NCI-H1092 (cell line): ENCODE data around the gene CDCA8.

Experiments
- DNase-seq: peaks from one replicate; lab custom pipeline; 2025; lab: John Stamatoyannopoulos, UW

The CDCA8 gene

GRCh38 chr1:37692078-37692833 is at the start of gene CDCA8:
Gene CDCA8 (plus strand): TSS chr1:37692516. CDS start chr1:37692691, 175 bp downstream.
- peak; percentile 98 for DNase-seq

- no peak for DNase-seq
Observed at GRCh38 chr1:37647281-37647680, 45.0 kb upstream of the CDCA8 start.

- DNase-seq, result no peak
Observed at GRCh38 chr1:37650173-37650572, 42.1 kb upstream of the CDCA8 start.

- DNase-seq, result no peak
Observed at GRCh38 chr1:37650721-37651120, 41.6 kb upstream of the CDCA8 start.

- DNase-seq, result no peak
Observed at GRCh38 chr1:37651803-37652202, 40.5 kb upstream of the CDCA8 start.

- no peak for DNase-seq
Observed at GRCh38 chr1:37652976-37653375, 39.3 kb upstream of the CDCA8 start.

- DNase-seq, result no peak
Observed at GRCh38 chr1:37653906-37654305, 38.4 kb upstream of the CDCA8 start.

GRCh38 chr1:37655274-37655673 is 37.0 kb upstream of the CDCA8 start:
- no peak for DNase-seq

GRCh38 chr1:37656026-37656425 is 36.3 kb upstream of the CDCA8 start:
- no peak for DNase-seq

- DNase-seq, result no peak
Observed at GRCh38 chr1:37656881-37657280, 35.4 kb upstream of the CDCA8 start.

GRCh38 chr1:37657620-37658412 is 34.5 kb upstream of the CDCA8 start:
- DNase-seq, result no peak

GRCh38 chr1:37658486-37658885 is 33.8 kb upstream of the CDCA8 start:
- no peak for DNase-seq

GRCh38 chr1:37660664-37661063 is 31.7 kb upstream of the CDCA8 start:
- no peak for DNase-seq

GRCh38 chr1:37661401-37661800 is 30.9 kb upstream of the CDCA8 start:
- DNase-seq, result no peak

GRCh38 chr1:37662031-37662755 is 30.1 kb upstream of the CDCA8 start:
- DNase-seq, result no peak

GRCh38 chr1:37663426-37664000 is 28.8 kb upstream of the CDCA8 start:
- DNase-seq, result no peak

GRCh38 chr1:37666241-37666867 is 26.0 kb upstream of the CDCA8 start:
- DNase-seq, result no peak

GRCh38 chr1:37667023-37667671 is 25.2 kb upstream of the CDCA8 start:
- no peak for DNase-seq

GRCh38 chr1:37670133-37670532 is 22.2 kb upstream of the CDCA8 start:
- DNase-seq, result no peak

- DNase-seq, result no peak
Observed at GRCh38 chr1:37671261-37671660, 21.1 kb upstream of the CDCA8 start.

GRCh38 chr1:37672136-37672870 is 20.0 kb upstream of the CDCA8 start:
- DNase-seq, result no peak
